ENCODE measurements around the gene ANKRD11.

DNA sequence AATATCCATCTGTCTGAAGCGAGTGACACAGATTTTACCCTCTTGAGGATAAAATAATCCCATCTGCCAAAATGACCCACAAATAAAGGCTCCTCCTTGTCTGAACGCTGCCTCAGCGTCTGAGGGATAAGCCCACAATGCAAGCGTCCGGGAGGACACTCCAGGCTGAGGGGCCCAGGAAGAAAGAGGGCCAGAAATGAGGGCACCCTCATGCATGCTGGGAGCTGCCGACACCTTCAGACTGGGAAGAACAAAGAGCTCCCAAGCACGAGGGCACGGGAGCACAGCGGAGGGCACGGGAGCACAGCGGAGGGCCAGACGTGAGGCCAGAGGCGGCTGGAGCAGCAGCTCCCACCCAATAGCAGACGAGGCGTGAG is 145.9 kb downstream of the ANKRD11 start:
- TF ChIP-seq CTCF (IDR thresholded peaks at IDR 0.05; ENCODE audit: low read depth, low read length, poor library complexity, severe bottlenecking) (no peak), EZH2phosphoT487 (IDR thresholded peaks at IDR 0.05; ENCODE audit: borderline replicate concordance, low read length) (no peak)

Data from DOHH2 (cell line).